A673 (cell line): ENCODE measurements around the gene NCR1. TPM values are rescaled to one million over a fixed set of nuclear protein-coding genes. Genes with fewer than 3 reads are reported as not detected.
"Not testable (repeated sequence)": the region's sequence is repeated elsewhere in the genome, so short reads cannot be mapped to it uniquely, and the experiment has no call there.

ENCODE experiments used
- BruUV-seq: library from RNA; stranded (reverse); fragments of 400-500 nt; replicated peaks from 2 replicates; lab custom pipeline; 2021; lab: Mats Ljungman, UMichigan
- CTCF ChIA-PET: fragments of 300-600 bp; sonication (Branson Sonifier 250); formaldehyde crosslinking; loops from one replicate; lab custom pipeline; 2022; ENCODE audit warnings: antibody characterized with exemption; lab: Charles Lee
- POLR2A ChIA-PET: fragments of 300-600 bp; sonication (Branson Sonifier 250); formaldehyde crosslinking; loops from one replicate; lab custom pipeline; 2022; ENCODE audit warnings: antibody characterized with exemption; ENCODE audit not compliant: low non-redundant PET; lab: Charles Lee
- DNase-seq: peaks from one replicate; pipeline ENCODE4 v3.0.0-alpha.2; 2015; ENCODE audit warnings: low spot score
- H3K27ac ChIP-seq: fragments of 200-600 bp; sonication (generic); 2 replicates; pipeline ENCODE4 v1.5.1; 2016; ENCODE audit warnings: mixed run types, low read depth, mild to moderate bottlenecking, mixed read lengths, antibody characterized with exemption, low read length; ENCODE audit not compliant: poor library complexity, severe bottlenecking
- H3K27me3 ChIP-seq: fragments of 200-600 bp; sonication (generic); replicated peaks from 2 replicates; pipeline ENCODE4 v1.6.1; 2017; ENCODE audit warnings: mixed run types, low read depth, mild to moderate bottlenecking, mixed read lengths, antibody characterized with exemption, low read length; ENCODE audit not compliant: insufficient read depth, poor library complexity
- H3K36me3 ChIP-seq: fragments of 200-600 bp; sonication (generic); 2 replicates; pipeline ENCODE4 v1.6.1; 2016; ENCODE audit warnings: mixed run types, mild to moderate bottlenecking, mixed read lengths, antibody characterized with exemption, low read length; ENCODE audit not compliant: insufficient read depth, poor library complexity, severe bottlenecking
- H3K4me1 ChIP-seq: fragments of 200-600 bp; sonication (generic); 2 replicates; pipeline ENCODE4 v1.6.1; 2017; ENCODE audit warnings: mixed run types, mild to moderate bottlenecking, mixed read lengths, antibody characterized with exemption, low read length; ENCODE audit not compliant: insufficient read depth, poor library complexity, severe bottlenecking
- H3K4me3 ChIP-seq: fragments of 200-600 bp; sonication (generic); 2 replicates; pipeline ENCODE4 v1.5.1; 2016; ENCODE audit warnings: low read depth, mixed run types, mild to moderate bottlenecking, mixed read lengths, low read length; ENCODE audit not compliant: poor library complexity, severe bottlenecking
- H3K9me3 ChIP-seq: fragments of 200-600 bp; sonication (generic); 2 replicates; pipeline ENCODE4 v1.6.1; 2016; ENCODE audit warnings: mixed run types, low read depth, mild to moderate bottlenecking, mixed read lengths, antibody characterized with exemption, low read length; ENCODE audit not compliant: poor library complexity, severe bottlenecking
- EZH2 ChIP-seq: fragments of 200-600 bp; sonication (generic); IDR thresholded peaks from 2 replicates; pipeline ENCODE4 v1.6.1; 2017; ENCODE audit warnings: borderline replicate concordance, low read depth, mild to moderate bottlenecking, mixed read lengths, antibody characterized with exemption, low read length; ENCODE audit not compliant: poor library complexity, severe bottlenecking
- intact Hi-C: fragments of 100-400 bp; cut with micrococcal nuclease; formaldehyde crosslinking; loops from one replicate; pipeline ENCODE4 v1.10.0; 2022; ENCODE audit not compliant: unreplicated experiment
- total RNA-seq: library from RNA; stranded (reverse); gene quantifications from 2 replicates; pipeline ENCODE4 v1.2.3, GENCODE V29; 2021
- TF ChIP-seq, protein P1 (sequence below): fragments of 300-800, 200-600 bp; sonication (generic); conservative IDR thresholded peaks from 2 replicates; pipeline ENCODE4 v1.5.1; 2017; ENCODE audit warnings: low read depth, mild to moderate bottlenecking, antibody characterized with exemption, low read length, moderate library complexity, mixed read lengths

The NCR1 gene
- total RNA-seq, 1 experiment from 2014 or later: not detected

DNA sequence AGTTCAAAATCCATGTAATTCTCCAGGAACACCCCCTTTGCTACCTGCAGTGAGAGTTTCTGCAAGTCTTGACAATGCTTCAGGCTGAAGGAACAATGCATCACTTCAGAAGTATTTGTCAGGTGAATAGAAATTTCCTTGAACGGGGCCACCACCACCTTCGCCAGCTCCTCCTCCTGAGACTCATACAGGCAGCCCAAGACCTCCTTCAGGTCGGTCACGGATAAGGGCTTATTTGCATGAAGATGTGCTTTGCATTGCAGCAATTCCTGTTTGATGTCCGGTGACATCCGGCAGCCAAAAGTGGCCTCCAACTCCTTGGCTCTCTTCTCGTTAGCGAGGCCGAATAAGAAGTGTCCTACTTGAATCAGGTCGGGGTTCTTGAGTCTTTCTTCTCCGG lies 33.0 kb downstream of the NCR1 start:
- Histone ChIP-seq H3K4me3 (no peak overlapping the region), H3K9me3 (no peaks in the 10 kb centered on the region), H3K27ac (no peak overlapping the region), H3K4me1 (no peaks in the 10 kb centered on the region), H3K36me3 (no peaks in the 10 kb centered on the region), H3K27me3 (peaks cover 18% of the 10 kb centered on the region)
- intact Hi-C loops: no loop called here
- ChIA-PET CTCF (no interaction called here), POLR2A (no interaction called here)
- DNase-seq: no peak
- BruUV-seq: no TSS peak
- TF ChIP-seq, protein P1, sequence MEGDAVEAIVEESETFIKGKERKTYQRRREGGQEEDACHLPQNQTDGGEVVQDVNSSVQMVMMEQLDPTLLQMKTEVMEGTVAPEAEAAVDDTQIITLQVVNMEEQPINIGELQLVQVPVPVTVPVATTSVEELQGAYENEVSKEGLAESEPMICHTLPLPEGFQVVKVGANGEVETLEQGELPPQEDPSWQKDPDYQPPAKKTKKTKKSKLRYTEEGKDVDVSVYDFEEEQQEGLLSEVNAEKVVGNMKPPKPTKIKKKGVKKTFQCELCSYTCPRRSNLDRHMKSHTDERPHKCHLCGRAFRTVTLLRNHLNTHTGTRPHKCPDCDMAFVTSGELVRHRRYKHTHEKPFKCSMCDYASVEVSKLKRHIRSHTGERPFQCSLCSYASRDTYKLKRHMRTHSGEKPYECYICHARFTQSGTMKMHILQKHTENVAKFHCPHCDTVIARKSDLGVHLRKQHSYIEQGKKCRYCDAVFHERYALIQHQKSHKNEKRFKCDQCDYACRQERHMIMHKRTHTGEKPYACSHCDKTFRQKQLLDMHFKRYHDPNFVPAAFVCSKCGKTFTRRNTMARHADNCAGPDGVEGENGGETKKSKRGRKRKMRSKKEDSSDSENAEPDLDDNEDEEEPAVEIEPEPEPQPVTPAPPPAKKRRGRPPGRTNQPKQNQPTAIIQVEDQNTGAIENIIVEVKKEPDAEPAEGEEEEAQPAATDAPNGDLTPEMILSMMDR: no peak
- no peak for TF ChIP-seq EZH2

DNA sequence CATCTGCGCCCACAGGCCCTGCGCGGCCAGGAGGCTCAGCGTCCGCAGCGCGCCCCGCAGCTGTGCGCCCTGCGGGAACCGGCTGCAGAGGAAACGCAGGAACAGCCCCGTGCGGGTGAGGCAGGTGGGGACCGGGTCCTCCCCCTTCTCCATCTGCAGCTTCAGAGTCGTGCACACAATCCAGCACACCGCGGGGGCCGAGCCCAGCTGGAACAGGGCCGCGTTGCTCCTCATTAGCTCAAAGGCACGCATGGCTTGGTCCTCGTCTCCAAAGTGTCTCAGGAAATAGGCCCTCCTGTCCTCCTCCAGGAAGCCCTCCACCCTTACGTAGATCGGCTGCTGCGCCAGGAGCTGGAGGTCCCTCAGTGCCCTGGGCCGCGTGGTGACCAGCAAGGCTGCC lies 33.6 kb downstream of the NCR1 start:
- H3K4me3 ChIP-seq, BruUV-seq, POLR2A ChIA-PET, CTCF ChIA-PET, H3K9me3 ChIP-seq, intact Hi-C loops, H3K36me3 ChIP-seq, H3K4me1 ChIP-seq, DNase-seq, H3K27ac ChIP-seq: not testable (repeated sequence)
- H3K27me3 ChIP-seq: peaks cover 18% of the 10 kb centered on the region

DNA sequence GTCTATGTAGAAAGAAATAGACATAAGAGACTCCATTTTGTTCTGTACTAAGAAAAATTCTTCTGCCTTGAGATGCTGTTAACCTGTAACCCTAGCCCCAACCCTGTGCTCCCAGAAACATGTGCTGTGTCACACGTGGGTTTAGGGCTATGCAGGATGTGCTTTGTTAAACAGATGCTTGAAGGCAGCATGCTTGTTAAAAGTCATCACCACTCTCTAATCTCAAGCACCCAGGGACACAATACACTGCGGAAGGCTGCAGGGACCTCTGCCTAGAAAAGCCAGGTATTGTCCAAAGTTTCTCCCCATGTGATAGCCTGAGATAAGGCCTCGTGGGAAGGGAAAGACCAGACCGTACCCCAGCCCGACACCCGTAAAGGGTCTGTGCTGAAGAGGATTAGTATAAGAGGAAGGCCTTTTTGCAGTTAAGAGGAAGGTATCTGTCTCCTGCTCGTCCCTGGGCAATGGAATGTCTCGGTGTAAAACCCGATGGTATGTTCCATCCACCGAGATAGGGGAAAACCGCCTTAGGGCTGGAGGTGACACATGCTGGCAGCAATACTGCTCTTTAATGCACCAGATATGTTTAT lies 37.9 kb downstream of the NCR1 start:
- H3K4me1 ChIP-seq, H3K4me3 ChIP-seq, intact Hi-C loops, H3K27me3 ChIP-seq, H3K27ac ChIP-seq, H3K36me3 ChIP-seq, BruUV-seq, CTCF ChIA-PET, H3K9me3 ChIP-seq, POLR2A ChIA-PET, DNase-seq: not testable (repeated sequence)

DNA sequence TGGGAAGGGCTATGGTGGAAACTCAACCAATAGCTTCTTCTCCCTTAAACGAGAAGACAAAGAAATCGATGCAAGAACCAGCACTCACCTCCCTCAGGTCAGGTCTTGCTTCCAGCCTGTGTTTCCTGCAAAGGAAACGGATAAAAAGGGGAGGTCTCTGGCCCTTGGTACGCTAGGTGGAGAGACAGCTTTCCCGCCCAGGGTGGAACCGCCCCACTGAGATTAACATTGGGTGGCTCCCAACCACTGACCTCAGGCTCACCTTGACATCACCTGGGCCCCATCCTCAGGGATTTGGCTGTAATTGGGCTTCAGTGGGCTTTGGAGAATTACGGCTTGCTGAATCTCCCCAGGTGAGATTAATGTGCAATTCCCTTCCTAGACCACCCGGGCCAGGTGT lies 41.4 kb downstream of the NCR1 start, which contains the start of gene NLRP7:
Gene NLRP7, minus strand, starts transcription at position 150 of the 400 bp plus-strand sequence.
- Histone ChIP-seq H3K36me3 (no peaks in the 10 kb centered on the region), H3K4me1 (no peaks in the 10 kb centered on the region), H3K4me3 (no peak within 1 kb of the TSS), H3K9me3 (no peaks in the 10 kb centered on the region), H3K27ac (no peak within 1 kb of the TSS), H3K27me3 (no peaks in the 10 kb centered on the region)
- BruUV-seq: no TSS peak
- no peak for DNase-seq
- TF ChIP-seq, protein P1: no peak
- no peak for TF ChIP-seq EZH2
- intact Hi-C loops: no loop called here
- ChIA-PET POLR2A (no interaction called here), CTCF (no interaction called here)
